HG03025 (cell line): ENCODE data around the gene DDIAS.
"Not testable (repeated sequence)": the region's sequence is repeated elsewhere in the genome, so short reads cannot be mapped to it uniquely, and the experiment has no call there.

Source experiments
- ATAC-seq: cut with Tn5 transposase; IDR thresholded peaks from one replicate; pipeline ENCODE4 v1.9.1; 2021; ENCODE audit warnings: mild to moderate bottlenecking, moderate library complexity; ENCODE audit not compliant: unreplicated experiment, low FRiP score

DDIAS gene

GRCh38 chr11:82901165-82901921 lies at the start of gene DDIAS:
Gene DDIAS (plus strand): TSS chr11:82901736. CDS start chr11:82914739, 13,003 bp downstream.
- ATAC-seq, result peak; percentile 63

GRCh38 chr11:82854242-82854641 lies 47.3 kb upstream of the DDIAS start:
- no peak for ATAC-seq

- not testable (repeated sequence) for ATAC-seq
Measured at GRCh38 chr11:82854916-82855315, 46.6 kb upstream of the DDIAS start.

GRCh38 chr11:82855616-82856015 lies 45.9 kb upstream of the DDIAS start:
- no peak for ATAC-seq

GRCh38 chr11:82857145-82857544 lies 44.4 kb upstream of the DDIAS start:
- ATAC-seq, result no peak

- ATAC-seq, result no peak
Measured at GRCh38 chr11:82858133-82858532, 43.4 kb upstream of the DDIAS start.

GRCh38 chr11:82858556-82859091 lies 42.9 kb upstream of the DDIAS start:
- no peak for ATAC-seq

GRCh38 chr11:82859750-82860149 lies 41.8 kb upstream of the DDIAS start:
- no peak for ATAC-seq

- no peak for ATAC-seq
Measured at GRCh38 chr11:82862379-82862778, 39.2 kb upstream of the DDIAS start.

- no peak for ATAC-seq
Measured at GRCh38 chr11:82863209-82863608, 38.3 kb upstream of the DDIAS start.

- no peak for ATAC-seq
Measured at GRCh38 chr11:82864268-82864667, 37.3 kb upstream of the DDIAS start.

GRCh38 chr11:82865841-82866240 lies 35.7 kb upstream of the DDIAS start:
- ATAC-seq, result no peak

- no peak for ATAC-seq
Measured at GRCh38 chr11:82867495-82868082, 33.9 kb upstream of the DDIAS start.

GRCh38 chr11:82869657-82870056 lies 31.9 kb upstream of the DDIAS start:
- no peak for ATAC-seq

GRCh38 chr11:82871646-82872045 lies 29.9 kb upstream of the DDIAS start:
- ATAC-seq, result no peak

- no peak for ATAC-seq
Measured at GRCh38 chr11:82872377-82873150, 29.0 kb upstream of the DDIAS start.

- ATAC-seq, result no peak
Measured at GRCh38 chr11:82873919-82874333, 27.6 kb upstream of the DDIAS start.

- no peak for ATAC-seq
Measured at GRCh38 chr11:82874646-82875523, 26.7 kb upstream of the DDIAS start.

GRCh38 chr11:82883853-82884252 lies 17.7 kb upstream of the DDIAS start:
- ATAC-seq, result no peak
